Suprapubic skin (tissue), 4 donors: Measurements from ENCODE around the gene ZNF14.

ENCODE experiments used
- CTCF ChIP-seq, 2 donors: fragments of 200-600 bp in 1 of 2; fragments of 450-650 bp in 1 of 2; sonication (generic) in 1 of 2; IDR thresholded peaks; one replicate each; pipeline ENCODE4 v1.5.1; 2016 to 2019; ENCODE audit warnings: antibody characterized with exemption in 2 of 2, mild to moderate bottlenecking in 1 of 2, moderate library complexity in 1 of 2
- EP300 ChIP-seq: sonication (generic); formaldehyde crosslinking; IDR thresholded peaks from one replicate; pipeline ENCODE4 v1.6.1; 2017; ENCODE audit warnings: antibody characterized with exemption
- POLR2A ChIP-seq, 2 donors: fragments of 450-650 bp; IDR thresholded peaks; one replicate each; pipeline ENCODE4 v1.6.1; 2017; ENCODE audit warnings: antibody characterized with exemption in 2 of 2, mild to moderate bottlenecking in 2 of 2, moderate library complexity in 2 of 2
- POLR2AphosphoS5 ChIP-seq, 3 donors: sonication (generic); formaldehyde crosslinking; IDR thresholded peaks; one replicate each; pipeline ENCODE4 v1.6.1; 2017; ENCODE audit warnings: antibody characterized with exemption in 3 of 3

GRCh38 chr19:19742773-19743172 lies 9.9 kb upstream of the ZNF14 start:
- TF ChIP-seq POLR2A (IDR thresholded peaks at IDR 0.05) (no peak), CTCF (IDR thresholded peaks at IDR 0.05) (no peak), POLR2AphosphoS5 (IDR thresholded peaks at IDR 0.05) (no peak), EP300 (no peak)
